Calu3 (cell line): ENCODE measurements around the gene FAM241A. TPM values are rescaled to one million over a fixed set of nuclear protein-coding genes. Genes with fewer than 3 reads are reported as not detected.

ENCODE experiments used
- BruUV-seq: library from RNA; stranded (reverse); fragments of 400-500 nt; replicated peaks from 2 replicates; lab custom pipeline; 2021; lab: Mats Ljungman, UMichigan
- CTCF ChIA-PET: fragments of 300-600 bp; sonication (Branson Sonifier 250); formaldehyde crosslinking; loops from one replicate; lab custom pipeline; 2022; ENCODE audit warnings: antibody characterized with exemption; lab: Charles Lee
- DNase-seq: peaks from one replicate; pipeline ENCODE4 v3.0.0; 2022
- H3K27ac Mint-ChIP-seq: one replicate; pipeline ENCODE4 v1.8.0; 2022; ENCODE audit warnings: mixed read lengths; ENCODE audit not compliant: unreplicated experiment
- H3K27me3 Mint-ChIP-seq: one replicate; pipeline ENCODE4 v1.8.0; 2022; ENCODE audit warnings: mixed read lengths; ENCODE audit not compliant: unreplicated experiment
- H3K36me3 Mint-ChIP-seq: one replicate; pipeline ENCODE4 v1.8.0; 2022; ENCODE audit warnings: mild to moderate bottlenecking, moderate library complexity, mixed read lengths; ENCODE audit not compliant: insufficient read depth, unreplicated experiment
- H3K4me1 Mint-ChIP-seq: one replicate; pipeline ENCODE4 v1.8.0; 2022; ENCODE audit warnings: mild to moderate bottlenecking, low read depth, mixed read lengths; ENCODE audit not compliant: unreplicated experiment
- H3K4me3 Mint-ChIP-seq: one replicate; pipeline ENCODE4 v1.8.0; 2022; ENCODE audit warnings: mild to moderate bottlenecking, low read depth, moderate library complexity, mixed read lengths; ENCODE audit not compliant: unreplicated experiment
- H3K9me3 Mint-ChIP-seq: one replicate; pipeline ENCODE4 v1.8.0; 2022; ENCODE audit warnings: low read depth, mixed read lengths; ENCODE audit not compliant: unreplicated experiment
- intact Hi-C: fragments of 100-400 bp; cut with micrococcal nuclease; formaldehyde crosslinking; loops from one replicate; pipeline ENCODE4 v1.10.0; 2022; ENCODE audit not compliant: unreplicated experiment
- total RNA-seq: library from RNA; stranded (reverse); gene quantifications from 2 replicates; pipeline ENCODE4 v1.2.3, GENCODE V29; 2022
- TF ChIP-seq, protein P1 (sequence below): fragments of 200-600 bp; IDR thresholded peaks from one replicate; pipeline ENCODE4 v1.8.0; 2022; ENCODE audit warnings: antibody characterized with exemption; ENCODE audit not compliant: unreplicated experiment

The FAM241A gene
- total RNA-seq, 1 experiment from 2014 or later, result 1.6 TPM

DNA sequence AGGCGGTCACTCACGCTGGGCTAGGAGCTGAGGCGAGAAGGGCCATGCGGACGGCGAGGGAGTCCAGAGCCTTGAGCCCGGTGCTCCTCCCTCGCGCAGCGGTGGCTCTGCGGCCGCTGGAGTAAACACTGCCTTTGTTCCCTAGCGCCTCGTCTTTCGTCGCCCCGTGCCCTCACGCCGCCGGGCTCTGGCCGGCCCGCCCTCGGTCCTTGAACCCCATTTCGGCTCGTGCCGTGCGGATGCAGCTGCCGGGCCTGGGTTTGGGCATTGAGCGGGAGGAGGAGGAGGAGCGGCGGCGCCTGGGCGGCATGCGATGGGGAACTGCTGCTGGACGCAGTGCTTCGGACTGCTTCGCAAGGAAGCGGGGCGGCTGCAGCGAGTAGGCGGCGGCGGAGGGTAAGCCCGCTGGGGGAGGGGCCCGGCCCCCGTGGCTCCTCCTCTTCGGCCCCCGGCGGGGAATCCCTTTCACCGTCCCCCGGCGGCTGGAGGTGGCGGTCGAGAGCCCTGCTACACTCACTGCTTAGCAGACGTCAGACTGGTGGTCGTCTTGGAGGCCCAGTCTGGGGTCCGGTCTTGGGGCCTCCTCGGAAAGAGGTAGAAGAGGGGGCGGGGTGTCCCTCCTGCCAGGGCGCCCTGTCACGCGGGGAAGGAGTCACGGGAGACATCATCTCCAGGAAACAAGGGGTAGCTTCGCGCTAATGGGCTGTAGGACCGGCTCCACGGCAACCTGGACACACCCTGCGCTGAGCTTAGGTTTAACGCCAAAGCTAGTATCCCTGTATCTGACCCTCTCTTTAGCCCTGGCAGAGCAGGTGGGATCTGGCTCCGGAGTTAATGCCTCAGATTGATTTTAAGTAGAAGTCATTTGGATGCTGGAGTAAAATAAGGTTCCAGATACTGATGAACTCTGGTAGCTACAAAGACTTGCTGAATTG lies 86.8 kb downstream of the FAM241A start, which contains the start of gene AP1AR:
TSS of gene AP1AR (plus strand) at position 9 of the 935 bp plus-strand sequence. CDS start at position 314, 305 bp downstream.
- TF ChIP-seq, protein P1, sequence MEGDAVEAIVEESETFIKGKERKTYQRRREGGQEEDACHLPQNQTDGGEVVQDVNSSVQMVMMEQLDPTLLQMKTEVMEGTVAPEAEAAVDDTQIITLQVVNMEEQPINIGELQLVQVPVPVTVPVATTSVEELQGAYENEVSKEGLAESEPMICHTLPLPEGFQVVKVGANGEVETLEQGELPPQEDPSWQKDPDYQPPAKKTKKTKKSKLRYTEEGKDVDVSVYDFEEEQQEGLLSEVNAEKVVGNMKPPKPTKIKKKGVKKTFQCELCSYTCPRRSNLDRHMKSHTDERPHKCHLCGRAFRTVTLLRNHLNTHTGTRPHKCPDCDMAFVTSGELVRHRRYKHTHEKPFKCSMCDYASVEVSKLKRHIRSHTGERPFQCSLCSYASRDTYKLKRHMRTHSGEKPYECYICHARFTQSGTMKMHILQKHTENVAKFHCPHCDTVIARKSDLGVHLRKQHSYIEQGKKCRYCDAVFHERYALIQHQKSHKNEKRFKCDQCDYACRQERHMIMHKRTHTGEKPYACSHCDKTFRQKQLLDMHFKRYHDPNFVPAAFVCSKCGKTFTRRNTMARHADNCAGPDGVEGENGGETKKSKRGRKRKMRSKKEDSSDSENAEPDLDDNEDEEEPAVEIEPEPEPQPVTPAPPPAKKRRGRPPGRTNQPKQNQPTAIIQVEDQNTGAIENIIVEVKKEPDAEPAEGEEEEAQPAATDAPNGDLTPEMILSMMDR, result peak; percentile 17
- H3K4me3 Mint-ChIP-seq, result peak within 1 kb of the TSS; percentile 82
- CTCF ChIA-PET, result interaction anchor here (1.1 to 1.3 kb wide), 2 partner anchors 119 to 133 kb away, joined by 3 to 5 read pairs; no protein-coding TSS in a partner anchor
- peaks cover 12% of the 10 kb centered on the region for H3K4me1 Mint-ChIP-seq
- BruUV-seq, result no TSS peak
- DNase-seq, result peak; percentile 88
- H3K36me3 Mint-ChIP-seq, result peaks cover 36% of the 10 kb centered on the region
- no peaks in the 10 kb centered on the region for H3K27me3 Mint-ChIP-seq
- intact Hi-C loops, result loop anchor here (5.0 kb wide), 1 partner anchor 85 kb away; the partner anchor contains the start of gene FAM241A
- H3K9me3 Mint-ChIP-seq, result no peaks in the 10 kb centered on the region
- peak within 1 kb of the TSS; percentile 98 for H3K27ac Mint-ChIP-seq

DNA sequence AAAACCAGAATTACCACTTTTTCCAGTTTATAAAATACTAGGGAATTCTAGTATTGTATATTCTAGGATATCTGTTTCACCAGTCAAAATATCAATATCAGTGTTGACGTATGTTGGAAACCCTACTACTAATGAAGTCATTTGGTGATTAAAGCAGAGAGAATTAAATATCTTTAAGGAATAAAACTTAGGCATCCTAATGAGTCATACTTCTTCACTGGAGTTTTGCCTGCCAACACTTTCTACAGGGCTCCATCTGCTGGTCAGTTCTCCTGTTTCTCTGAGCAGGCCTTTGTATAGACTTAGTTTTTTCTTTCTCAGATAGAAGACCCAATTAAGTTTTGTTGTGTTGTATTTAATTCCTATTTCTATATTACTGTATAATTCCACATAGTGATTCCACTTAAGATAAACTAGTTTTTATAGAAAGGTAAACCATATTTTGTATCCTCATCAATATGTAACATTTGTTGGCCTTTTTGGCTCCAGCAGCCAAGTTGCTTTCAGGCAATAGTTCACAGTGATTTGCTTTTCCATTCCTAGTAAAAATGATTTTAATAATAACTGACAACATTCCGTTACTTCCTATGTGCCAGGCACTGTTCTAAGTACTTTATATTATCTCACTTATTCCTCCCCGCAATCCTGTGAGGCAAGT lies 89.8 kb downstream of the FAM241A start:
- TF ChIP-seq, protein P1, result no peak
- no peaks in the 10 kb centered on the region for H3K27me3 Mint-ChIP-seq
- no peak overlapping the region for H3K4me3 Mint-ChIP-seq
- DNase-seq, result peak; percentile 58
- intact Hi-C loops, result loop anchor here (1.0 to 5.0 kb wide), 3 partner anchors 21 to 136 kb away; partner anchors contain the start of gene FAM241A
- H3K9me3 Mint-ChIP-seq, result no peaks in the 10 kb centered on the region
- no TSS peak for BruUV-seq
- H3K4me1 Mint-ChIP-seq, result peaks cover 28% of the 10 kb centered on the region
- no peak overlapping the region for H3K27ac Mint-ChIP-seq
- H3K36me3 Mint-ChIP-seq, result peaks cover 36% of the 10 kb centered on the region
- CTCF ChIA-PET, result interaction anchor here (0.5 to 1.0 kb wide), 2 partner anchors 75 to 136 kb away, joined by 4 to 5 read pairs; no protein-coding TSS in a partner anchor

DNA sequence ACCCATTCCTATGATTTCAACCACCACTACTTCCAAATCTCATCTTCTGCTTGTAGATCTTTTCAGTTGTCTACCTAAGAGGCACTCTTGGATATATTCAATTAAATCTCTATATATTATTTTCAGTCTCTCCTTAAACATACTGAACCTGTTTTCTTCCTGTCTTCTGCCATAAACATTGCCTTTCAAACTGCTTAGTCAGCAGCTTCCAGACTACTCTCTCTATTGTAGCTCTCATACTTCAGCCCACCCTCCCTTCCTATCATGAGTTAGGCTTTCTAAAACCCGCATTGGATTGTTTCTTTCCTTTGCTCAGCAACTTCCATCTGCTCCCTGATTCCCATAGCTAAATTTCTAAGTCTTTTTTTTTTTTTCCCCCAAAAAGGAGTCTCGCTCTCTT lies 90.8 kb downstream of the FAM241A start:
- Mint-ChIP-seq H3K27me3 (no peaks in the 10 kb centered on the region), H3K27ac (no peak overlapping the region), H3K36me3 (peaks cover 29% of the 10 kb centered on the region), H3K4me3 (no peak overlapping the region), H3K4me1 (peaks cover 32% of the 10 kb centered on the region), H3K9me3 (no peaks in the 10 kb centered on the region)
- intact Hi-C loops, result no loop called here
- TF ChIP-seq, protein P1, result no peak
- BruUV-seq, result no TSS peak
- no peak for DNase-seq
- CTCF ChIA-PET, result interaction anchor here (0.6 to 1.0 kb wide), 3 partner anchors 128 to 438 kb away, joined by 3 to 5 read pairs (median 3); no protein-coding TSS in a partner anchor

DNA sequence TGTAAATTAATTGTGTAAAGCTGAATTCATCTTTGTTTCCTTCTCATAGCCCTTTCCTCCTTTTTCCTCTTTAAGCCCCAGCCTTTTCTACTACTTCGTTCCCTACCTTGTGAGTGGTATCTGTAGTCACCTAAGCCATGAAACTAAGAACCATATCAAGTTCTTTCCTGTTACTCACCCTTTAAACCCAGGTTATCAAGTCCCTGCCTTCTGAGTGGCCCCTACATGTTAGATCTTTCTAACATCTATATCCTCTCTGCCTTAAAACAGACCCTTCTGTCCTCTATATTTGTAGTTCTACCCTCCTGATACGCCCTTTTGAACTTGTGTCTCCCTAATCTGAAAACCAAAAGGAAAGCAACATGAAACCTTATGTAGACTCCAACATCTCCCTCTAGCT lies 93.6 kb downstream of the FAM241A start:
- H3K27ac Mint-ChIP-seq, result no peak overlapping the region
- peaks cover 32% of the 10 kb centered on the region for H3K4me1 Mint-ChIP-seq
- intact Hi-C loops, result no loop called here
- H3K36me3 Mint-ChIP-seq, result peaks cover 5% of the 10 kb centered on the region
- DNase-seq, result no peak
- CTCF ChIA-PET, result no interaction called here
- no TSS peak for BruUV-seq
- no peak overlapping the region for H3K4me3 Mint-ChIP-seq
- no peaks in the 10 kb centered on the region for H3K27me3 Mint-ChIP-seq
- H3K9me3 Mint-ChIP-seq, result no peaks in the 10 kb centered on the region
- TF ChIP-seq, protein P1, result no peak
